Limb (tissue), 2 donors: Measurements from ENCODE around the gene PLA2G4B.

Experiments used
- DNase-seq, 2 donors: peaks; one replicate each; pipeline ENCODE4 v3.0.0-alpha.2; 2016; ENCODE audit errors: extremely low spot score in 2 of 2

The PLA2G4B gene

GRCh38 chr15:41809121-41809520 lies 29.5 kb upstream of the PLA2G4B start:
- no peak for DNase-seq

- no peak for DNase-seq
Measured at GRCh38 chr15:41809526-41810220, 29.0 kb upstream of the PLA2G4B start.

- DNase-seq, result no peak
Measured at GRCh38 chr15:41810651-41811431, 27.8 kb upstream of the PLA2G4B start.

- peak; percentile 85 to 86 for DNase-seq
Measured at GRCh38 chr15:41811432-41812195, 27.0 kb upstream of the PLA2G4B start.

- DNase-seq, result no peak
Measured at GRCh38 chr15:41812820-41813375, 25.7 kb upstream of the PLA2G4B start.

- DNase-seq, result no peak
Measured at GRCh38 chr15:41813426-41813825, 25.2 kb upstream of the PLA2G4B start.

GRCh38 chr15:41814534-41814933 lies 24.1 kb upstream of the PLA2G4B start:
- no peak for DNase-seq

- no peak for DNase-seq
Measured at GRCh38 chr15:41816788-41817187, 21.9 kb upstream of the PLA2G4B start.

- no peak for DNase-seq
Measured at GRCh38 chr15:41817327-41817726, 21.3 kb upstream of the PLA2G4B start.

GRCh38 chr15:41817781-41818180 lies 20.9 kb upstream of the PLA2G4B start:
- DNase-seq, result no peak

- DNase-seq, result no peak
Measured at GRCh38 chr15:41819455-41820050, 19.1 kb upstream of the PLA2G4B start.

GRCh38 chr15:41820791-41821423 lies 17.7 kb upstream of the PLA2G4B start:
- DNase-seq, result no peak

- no peak for DNase-seq
Measured at GRCh38 chr15:41821831-41822230, 16.8 kb upstream of the PLA2G4B start.

- no peak for DNase-seq
Measured at GRCh38 chr15:41822471-41822870, 16.2 kb upstream of the PLA2G4B start.

- DNase-seq, result no peak
Measured at GRCh38 chr15:41822957-41823356, 15.7 kb upstream of the PLA2G4B start.

- DNase-seq, result no peak
Measured at GRCh38 chr15:41823502-41823901, 15.1 kb upstream of the PLA2G4B start.

- DNase-seq, result no peak
Measured at GRCh38 chr15:41824062-41824745, 14.4 kb upstream of the PLA2G4B start.

- DNase-seq, result no peak
Measured at GRCh38 chr15:41825145-41825544, 13.5 kb upstream of the PLA2G4B start.

- DNase-seq, result no peak
Measured at GRCh38 chr15:41825572-41826535, 12.8 kb upstream of the PLA2G4B start.
